ENCODE measurements around the gene MARVELD1.

- TF ChIP-seq CTCF (IDR thresholded peaks at IDR 0.05) (no peak), POLR2A (IDR thresholded peaks at IDR 0.05) (no peak)
Measured at GRCh38 chr10:97723001-97723400, 9.5 kb downstream of the MARVELD1 start.

Data from testis (tissue), 2 donors.